ENCODE results near the gene ZBTB20.

- TF ChIP-seq PATZ1 (CRISPR knock-in tag; IDR thresholded peaks at IDR 0.05; ENCODE audit: borderline replicate concordance) (no peak), ARNTL (CRISPR knock-in tag; IDR thresholded peaks at IDR 0.05; ENCODE audit: borderline replicate concordance, low read depth) (no peak), CREB5 (CRISPR knock-in tag; IDR thresholded peaks at IDR 0.05; ENCODE audit: low read depth) (no peak), POU6F1 (CRISPR knock-in tag; IDR thresholded peaks at IDR 0.05; ENCODE audit: borderline replicate concordance, low read depth) (no peak), TOX (CRISPR knock-in tag; IDR thresholded peaks at IDR 0.05; ENCODE audit: borderline replicate concordance) (no peak)
Measured at GRCh38 chr3:114550165-114550564, 596.9 kb downstream of the ZBTB20 start.

Data from SK-N-SH treated with all-trans-retinoic acid at 6 μM for 48 hours (cell line).